H9 (cell line): ENCODE data around the gene CDH4. TPM values are rescaled to one million over a fixed set of nuclear protein-coding genes. Genes with fewer than 3 reads are reported as not detected.

ENCODE experiments used
- DNase-seq: peaks from one replicate; pipeline ENCODE4 v3.0.0-alpha.2; 2017
- H2AFZ ChIP-seq: one replicate; pipeline ENCODE4 v1.6.1; 2013; ENCODE audit warnings: mild to moderate bottlenecking, low read length, control low read depth, moderate library complexity
- H2AK5ac ChIP-seq: 2 replicates; pipeline ENCODE4 v1.6.1; 2013; ENCODE audit warnings: low read length, control low read depth, mixed read lengths; ENCODE audit not compliant: insufficient read length
- H2BK120ac ChIP-seq: one replicate; pipeline ENCODE4 v1.6.1; 2013; ENCODE audit warnings: low read depth, mild to moderate bottlenecking, low read length, control low read depth, inconsistent platforms; ENCODE audit not compliant: poor library complexity, severe bottlenecking
- H2BK12ac ChIP-seq: 2 replicates; pipeline ENCODE4 v1.6.1; 2013; ENCODE audit warnings: low read length, control low read depth, mixed read lengths, low read depth; ENCODE audit not compliant: insufficient read length
- H2BK15ac ChIP-seq: 2 replicates; pipeline ENCODE4 v1.6.1; 2013; ENCODE audit warnings: low read depth, low read length, control low read depth
- H2BK20ac ChIP-seq: one replicate; pipeline ENCODE4 v1.6.1; 2013; ENCODE audit warnings: low read depth, mild to moderate bottlenecking, low read length, control low read depth, inconsistent platforms; ENCODE audit not compliant: poor library complexity, severe bottlenecking
- H2BK5ac ChIP-seq: 2 replicates; pipeline ENCODE4 v1.6.1; 2013; ENCODE audit warnings: low read length, control low read depth, mixed read lengths; ENCODE audit not compliant: insufficient read length
- H3K14ac ChIP-seq: 2 replicates; pipeline ENCODE4 v1.6.1; 2013; ENCODE audit warnings: low read length, control low read depth; ENCODE audit not compliant: insufficient read depth
- H3K18ac ChIP-seq: 2 replicates; pipeline ENCODE4 v1.6.1; 2013; ENCODE audit warnings: low read depth, mild to moderate bottlenecking, mixed read lengths, low read length, control low read depth; ENCODE audit not compliant: insufficient read length
- H3K23ac ChIP-seq: 2 replicates; pipeline ENCODE4 v1.6.1; 2013; ENCODE audit warnings: low read length, control low read depth, mixed read lengths, low read depth; ENCODE audit not compliant: insufficient read length
- H3K23me2 ChIP-seq: 2 replicates; pipeline ENCODE4 v1.6.1; 2013; ENCODE audit warnings: low read depth, mild to moderate bottlenecking, mixed read lengths, low read length, control low read depth; ENCODE audit not compliant: insufficient read length, poor library complexity, severe bottlenecking
- H3K27ac ChIP-seq: 2 replicates; pipeline ENCODE4 v1.5.1; 2013; ENCODE audit warnings: low read length, control low read depth, mixed read lengths, low read depth; ENCODE audit not compliant: insufficient read length
- H3K27me3 ChIP-seq: 2 replicates; pipeline ENCODE4 v1.6.1; 2013; ENCODE audit warnings: low read length, control low read depth, inconsistent platforms; ENCODE audit not compliant: insufficient read depth
- H3K4ac ChIP-seq: 2 replicates; pipeline ENCODE4 v1.6.1; 2013; ENCODE audit warnings: low read depth, mild to moderate bottlenecking, control low read depth, inconsistent platforms, low read length, moderate library complexity
- H3K4me1 ChIP-seq: 2 replicates; pipeline ENCODE4 v1.6.1; 2013; ENCODE audit warnings: low read length, control low read depth, inconsistent platforms; ENCODE audit not compliant: insufficient read depth
- H3K4me2 ChIP-seq: 2 replicates; pipeline ENCODE4 v1.6.1; 2013; ENCODE audit warnings: low read length, control low read depth, mixed read lengths; ENCODE audit not compliant: insufficient read length, insufficient read depth
- H3K56ac ChIP-seq: 2 replicates; pipeline ENCODE4 v1.6.1; 2013; ENCODE audit warnings: low read depth, mild to moderate bottlenecking, mixed read lengths, low read length, control low read depth; ENCODE audit not compliant: insufficient read length
- H3K79me1 ChIP-seq: 2 replicates; pipeline ENCODE4 v1.6.1; 2013; ENCODE audit warnings: low read depth, mild to moderate bottlenecking, moderate library complexity, low read length, control low read depth, inconsistent platforms; ENCODE audit not compliant: insufficient read depth, poor library complexity, severe bottlenecking
- H3K79me2 ChIP-seq: 2 replicates; pipeline ENCODE4 v1.6.1; 2013; ENCODE audit warnings: low read length, control low read depth, inconsistent platforms; ENCODE audit not compliant: insufficient read depth
- H3K9ac ChIP-seq: 2 replicates; pipeline ENCODE4 v1.6.1; 2013; ENCODE audit warnings: low read length, control low read depth, mixed read lengths; ENCODE audit not compliant: insufficient read length; ENCODE audit errors: extremely low read depth
- H3K9me3 ChIP-seq: one replicate; pipeline ENCODE4 v1.6.1; 2013; ENCODE audit warnings: low read depth, low read length, inconsistent platforms; ENCODE audit not compliant: control insufficient read depth
- H3T11ph ChIP-seq: one replicate; pipeline ENCODE4 v1.6.1; 2013; ENCODE audit warnings: mild to moderate bottlenecking, low read length, control low read depth, inconsistent platforms
- H4K20me1 ChIP-seq: one replicate; pipeline ENCODE4 v1.6.1; 2013; ENCODE audit not compliant: control insufficient read depth, insufficient read length, insufficient read depth
- H4K5ac ChIP-seq: 2 replicates; pipeline ENCODE4 v1.6.1; 2013; ENCODE audit warnings: low read depth, mild to moderate bottlenecking, mixed read lengths, low read length, control low read depth; ENCODE audit not compliant: insufficient read length
- H4K8ac ChIP-seq: replicated peaks from 2 replicates; pipeline ENCODE4 v1.6.1; 2013; ENCODE audit warnings: low read length, control low read depth, mixed read lengths, low read depth; ENCODE audit not compliant: insufficient read length
- H4K91ac ChIP-seq: 2 replicates; pipeline ENCODE4 v1.6.1; 2013; ENCODE audit warnings: low read depth, mild to moderate bottlenecking, moderate library complexity, mixed read lengths, low read length, control low read depth; ENCODE audit not compliant: insufficient read length
- H3K27ac Mint-ChIP-seq, 3 experiments: 2 replicates in 2 of 3; 3 replicates in 1 of 3; pipeline ENCODE4 v1.8.0; 2020 to 2021; ENCODE audit warnings: mixed read lengths in 3 of 3, mild to moderate bottlenecking in 1 of 3, moderate library complexity in 1 of 3
- H3K27me3 Mint-ChIP-seq: 2 replicates; pipeline ENCODE4 v1.8.0; 2021; ENCODE audit warnings: low read depth, mild to moderate bottlenecking, moderate library complexity, mixed read lengths
- H3K36me3 Mint-ChIP-seq, 3 experiments: 2 replicates in 2 of 3; 3 replicates in 1 of 3; pipeline ENCODE4 v1.8.0; 2020 to 2021; ENCODE audit warnings: low read depth in 3 of 3, mixed read lengths in 3 of 3; ENCODE audit not compliant: insufficient read depth in 1 of 3
- H3K4me1 Mint-ChIP-seq, 2 experiments: 2 replicates each; pipeline ENCODE4 v1.8.0; 2020; ENCODE audit warnings: mixed read lengths in 2 of 2
- H3K4me3 Mint-ChIP-seq, 2 experiments: 2 replicates in 1 of 2; 3 replicates in 1 of 2; pipeline ENCODE4 v1.8.0; 2020 to 2021; ENCODE audit warnings: mild to moderate bottlenecking in 2 of 2, mixed read lengths in 2 of 2, moderate library complexity in 1 of 2
- H3K9me3 Mint-ChIP-seq, 2 experiments: 2 replicates in 1 of 2; 3 replicates in 1 of 2; pipeline ENCODE4 v1.8.0; 2020; ENCODE audit warnings: mild to moderate bottlenecking in 2 of 2, mixed read lengths in 2 of 2, moderate library complexity in 1 of 2
- CTCF ChIP-seq: fragments of 200-600 bp; sonication (generic); conservative IDR thresholded peaks from 3 replicates; pipeline ENCODE4 v1.8.0; 2021; ENCODE audit warnings: antibody characterized with exemption, mild to moderate bottlenecking
- WGBS: extraction: QIAGEN DNeasy Blood & Tissue Kit; methylation state at CpG from one replicate; pipeline ENCODE4 v1.1.7; 2013; ENCODE audit warnings: missing lambda C conversion rate, low lambda C conversion rate, mixed read lengths; ENCODE audit not compliant: insufficient read length; ENCODE audit errors: extremely low coverage; 5-methylcytosine and 5-hydroxymethylcytosine counted together
- total RNA-seq: library from RNA; stranded (reverse); gene quantifications from 2 replicates; pipeline ENCODE4 v1.2.1, GENCODE V29; 2021

The CDH4 gene
- total RNA-seq, 1 experiment from 2014 or later, result 3.0 TPM

GRCh38 chr20:61810738-61811135 is 558.7 kb downstream of the CDH4 start:
- peaks cover 9 to 23% of the 10 kb centered on the region in 2 experiments for H3K4me1 Mint-ChIP-seq
- Histone ChIP-seq H3K4me1 (no peaks in the 10 kb centered on the region), H3K27me3 (no peaks in the 10 kb centered on the region; the same call in 1 of the 2 replicates), H2BK20ac (no peak overlapping the region), H4K91ac (no peak overlapping the region), H3K79me1 (no peaks in the 10 kb centered on the region), H3K27ac (no peak overlapping the region), H4K8ac (no peak overlapping the region), H2BK15ac (no peak overlapping the region), H3K9me3 (no peaks in the 10 kb centered on the region), H2AK5ac (no peak overlapping the region), H3K23me2 (no peaks in the 10 kb centered on the region), H2BK5ac (no peak overlapping the region), H4K5ac (no peak overlapping the region), H3T11ph (no peak overlapping the region), H3K23ac (no peak overlapping the region), H2BK120ac (no peak overlapping the region), H3K9ac (no peak overlapping the region), H2BK12ac (no peak overlapping the region), H4K20me1 (no peaks in the 10 kb centered on the region), H2AFZ (no peak overlapping the region), H3K14ac (no peak overlapping the region), H3K4ac (no peak overlapping the region), H3K18ac (no peak overlapping the region), H3K79me2 (no peaks in the 10 kb centered on the region), H3K4me2 (no peak overlapping the region), H3K56ac (no peak overlapping the region)
- DNase-seq, result no peak
- H3K4me3 Mint-ChIP-seq, result no peak overlapping the region; a peak in 1 of 5 replicates
- no peak overlapping the region for H3K27ac Mint-ChIP-seq
- no peaks in the 10 kb centered on the region for H3K36me3 Mint-ChIP-seq
- TF ChIP-seq CTCF, result no peak
- WGBS, result no CpG with 5 or more reads among the region's 17 CpGs
- H3K27me3 Mint-ChIP-seq, result peaks cover 39% of the 10 kb centered on the region
- H3K9me3 Mint-ChIP-seq, result no peaks in the 10 kb centered on the region
